ENCODE results near the gene PDSS2. TPM values are rescaled to one million over a fixed set of nuclear protein-coding genes. Genes with fewer than 3 reads are reported as not detected.
"Not testable (repeated sequence)": the region's sequence is repeated elsewhere in the genome, so short reads cannot be mapped to it uniquely, and the experiment has no call there.

Gene PDSS2
- total RNA-seq, 1 experiment from 2014 or later, result 17.8 TPM

GRCh38 chr6:107374264-107374663 lies 85.1 kb downstream of the PDSS2 start:
- Histone ChIP-seq H3K27ac (no peak overlapping the region), H3K79me2 (ENCODE audit: low read depth) (no peaks in the 10 kb centered on the region), H3K9me3 (ENCODE audit: insufficient read depth, low read depth) (0 out of 2 replicates have a peak, but pooled peaks cover 3% of the 10 kb centered on the region), H2AFZ (no peak overlapping the region), H3K27me3 (ENCODE audit: insufficient read depth, low read depth) (no peaks in the 10 kb centered on the region), H3K4me1 (replicated peaks; ENCODE audit: insufficient read depth) (no peaks in the 10 kb centered on the region), H3K4me2 (no peak overlapping the region), H3K36me3 (ENCODE audit: low read depth) (no peaks in the 10 kb centered on the region), H4K20me1 (ENCODE audit: insufficient read depth) (no peaks in the 10 kb centered on the region), H3K4me3 (no peak overlapping the region), H3F3A (ENCODE audit: insufficient read depth, low read depth) (no peaks in the 10 kb centered on the region), H3K9me2 (ENCODE audit: insufficient read depth) (no peaks in the 10 kb centered on the region)
- intact Hi-C loops (cut with micrococcal nuclease; ENCODE audit: unreplicated experiment), result no loop called here
- POLR2A ChIA-PET (ENCODE audit: unreplicated experiment), result no interaction called here
- CTCF ChIA-PET, result no interaction called here
- BruUV-seq (replicated peaks), result no TSS peak
- no peak for TF ChIP-seq CTCF (conservative IDR thresholded peaks at IDR 0.05)
- no peak for TF ChIP-seq EZH2 (IDR thresholded peaks at IDR 0.05; ENCODE audit: low read depth)
- no peak for DNase-seq

- ChIA-PET CTCF (no interaction called here), POLR2A (ENCODE audit: unreplicated experiment) (no interaction called here)
- BruUV-seq (replicated peaks), result no TSS peak
- H3K4me2 ChIP-seq, result no peak overlapping the region
- no peak overlapping the region for H3K4me3 ChIP-seq
- H3K9me3 ChIP-seq (ENCODE audit: insufficient read depth, low read depth), result 0 out of 2 replicates have a peak, but pooled peaks cover 3% of the 10 kb centered on the region
- no peaks in the 10 kb centered on the region for H3K9me2 ChIP-seq (ENCODE audit: insufficient read depth)
- no peaks in the 10 kb centered on the region for H3F3A ChIP-seq (ENCODE audit: insufficient read depth, low read depth)
- no peak for DNase-seq
- no peak overlapping the region for H3K27ac ChIP-seq
- H3K36me3 ChIP-seq (ENCODE audit: low read depth), result no peaks in the 10 kb centered on the region
- H3K27me3 ChIP-seq (ENCODE audit: insufficient read depth, low read depth), result no peaks in the 10 kb centered on the region
- intact Hi-C loops (cut with micrococcal nuclease; ENCODE audit: unreplicated experiment), result no loop called here
- no peaks in the 10 kb centered on the region for H3K4me1 ChIP-seq (replicated peaks; ENCODE audit: insufficient read depth)
- no peak overlapping the region for H2AFZ ChIP-seq
- H3K79me2 ChIP-seq (ENCODE audit: low read depth), result no peaks in the 10 kb centered on the region
- TF ChIP-seq CTCF (conservative IDR thresholded peaks at IDR 0.05), result no peak
- no peaks in the 10 kb centered on the region for H4K20me1 ChIP-seq (ENCODE audit: insufficient read depth)
Measured at GRCh38 chr6:107369493-107369892, 89.9 kb downstream of the PDSS2 start.

GRCh38 chr6:107368471-107368870 lies 90.9 kb downstream of the PDSS2 start:
- no TSS peak for BruUV-seq (replicated peaks)
- H3K9me2 ChIP-seq (ENCODE audit: insufficient read depth), result no peaks in the 10 kb centered on the region
- no peak overlapping the region for H2AFZ ChIP-seq

GRCh38 chr6:107364173-107364572 lies 95.2 kb downstream of the PDSS2 start:
- H3K27ac ChIP-seq; H3K4me3 ChIP-seq; H2AFZ ChIP-seq; H3F3A ChIP-seq (ENCODE audit: insufficient read depth, low read depth); H3K27me3 ChIP-seq (ENCODE audit: insufficient read depth, low read depth); H3K36me3 ChIP-seq (ENCODE audit: low read depth); DNase-seq; H3K4me2 ChIP-seq; H3K9me3 ChIP-seq (ENCODE audit: insufficient read depth, low read depth); CTCF ChIA-PET; H3K79me2 ChIP-seq (ENCODE audit: low read depth); BruUV-seq (replicated peaks); H3K9me2 ChIP-seq (ENCODE audit: insufficient read depth); H3K4me1 ChIP-seq (replicated peaks; ENCODE audit: insufficient read depth); H4K20me1 ChIP-seq (ENCODE audit: insufficient read depth); intact Hi-C loops (cut with micrococcal nuclease; ENCODE audit: unreplicated experiment); POLR2A ChIA-PET (ENCODE audit: unreplicated experiment): not testable (repeated sequence)

More at GRCh38 chr6:107368471-107368870, 90.9 kb downstream of the PDSS2 start:
- Histone ChIP-seq H3K79me2 (ENCODE audit: low read depth) (no peaks in the 10 kb centered on the region), H3K27me3 (ENCODE audit: insufficient read depth, low read depth) (no peaks in the 10 kb centered on the region), H3K4me1 (replicated peaks; ENCODE audit: insufficient read depth) (no peaks in the 10 kb centered on the region), H3K27ac (no peak overlapping the region), H3K4me3 (no peak overlapping the region), H3K9me3 (ENCODE audit: insufficient read depth, low read depth) (0 out of 2 replicates have a peak, but pooled peaks cover 3% of the 10 kb centered on the region), H4K20me1 (ENCODE audit: insufficient read depth) (no peaks in the 10 kb centered on the region), H3K36me3 (ENCODE audit: low read depth) (no peaks in the 10 kb centered on the region), H3K4me2 (no peak overlapping the region), H3F3A (ENCODE audit: insufficient read depth, low read depth) (no peaks in the 10 kb centered on the region)
- CTCF ChIA-PET, result no interaction called here
- intact Hi-C loops (cut with micrococcal nuclease; ENCODE audit: unreplicated experiment), result no loop called here
- POLR2A ChIA-PET (ENCODE audit: unreplicated experiment), result no interaction called here
- TF ChIP-seq EZH2 (IDR thresholded peaks at IDR 0.05; ENCODE audit: low read depth), result no peak
- no peak for DNase-seq
